HFF-Myc (cell line): Measurements from ENCODE around the gene OR2C3.

Experiments used
- DNase-seq: peaks from one replicate; pipeline ENCODE4 v3.0.0-alpha.2; 2011; ENCODE audit warnings: low read depth; ENCODE audit errors: extremely low read depth
- H3K4me3 ChIP-seq: replicated peaks from 2 replicates; pipeline ENCODE4 v1.5.1; 2011; ENCODE audit warnings: low read depth, mild to moderate bottlenecking, control low read depth, low read length
- TF ChIP-seq, protein P1 (sequence below): IDR thresholded peaks from 2 replicates; pipeline ENCODE4 v1.5.1; 2012; ENCODE audit warnings: mild to moderate bottlenecking, low read depth, low read length, control low read depth; ENCODE audit errors: missing control alignments

The OR2C3 gene

DNA sequence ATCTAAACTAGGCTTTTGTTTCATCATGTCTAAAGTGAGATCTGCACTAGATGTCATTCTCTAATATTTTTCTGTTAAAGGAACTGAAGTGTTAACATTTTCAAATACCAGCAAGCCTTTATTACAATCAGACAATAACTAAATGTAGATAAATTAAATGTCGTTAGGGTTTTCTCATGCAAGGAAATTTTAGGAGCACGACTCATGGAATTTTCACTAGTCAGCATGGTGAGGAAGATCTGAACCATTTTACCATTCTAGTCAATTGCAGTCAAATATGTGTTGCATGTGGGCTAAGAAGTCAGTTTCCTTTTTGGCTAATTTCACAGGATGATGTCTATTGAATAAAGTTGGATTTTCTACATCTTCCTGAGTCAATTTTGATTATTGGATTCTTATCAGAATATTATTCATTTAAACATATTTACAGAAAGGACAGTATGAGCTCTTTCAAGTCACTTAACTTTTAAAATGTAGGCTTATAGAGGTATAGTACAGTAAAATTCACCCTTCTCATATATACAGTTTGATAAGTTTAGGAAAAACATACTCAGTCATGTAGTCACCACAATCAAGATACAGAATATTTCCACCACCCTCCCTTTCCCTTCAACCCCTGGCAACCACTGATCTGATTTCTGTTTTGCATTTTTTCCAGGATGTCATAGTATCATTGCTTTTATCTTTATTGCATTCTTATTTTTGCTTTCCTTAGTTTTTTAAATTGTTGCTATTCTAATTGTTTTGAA is 21.9 kb upstream of the OR2C3 start:
- TF ChIP-seq, protein P1, sequence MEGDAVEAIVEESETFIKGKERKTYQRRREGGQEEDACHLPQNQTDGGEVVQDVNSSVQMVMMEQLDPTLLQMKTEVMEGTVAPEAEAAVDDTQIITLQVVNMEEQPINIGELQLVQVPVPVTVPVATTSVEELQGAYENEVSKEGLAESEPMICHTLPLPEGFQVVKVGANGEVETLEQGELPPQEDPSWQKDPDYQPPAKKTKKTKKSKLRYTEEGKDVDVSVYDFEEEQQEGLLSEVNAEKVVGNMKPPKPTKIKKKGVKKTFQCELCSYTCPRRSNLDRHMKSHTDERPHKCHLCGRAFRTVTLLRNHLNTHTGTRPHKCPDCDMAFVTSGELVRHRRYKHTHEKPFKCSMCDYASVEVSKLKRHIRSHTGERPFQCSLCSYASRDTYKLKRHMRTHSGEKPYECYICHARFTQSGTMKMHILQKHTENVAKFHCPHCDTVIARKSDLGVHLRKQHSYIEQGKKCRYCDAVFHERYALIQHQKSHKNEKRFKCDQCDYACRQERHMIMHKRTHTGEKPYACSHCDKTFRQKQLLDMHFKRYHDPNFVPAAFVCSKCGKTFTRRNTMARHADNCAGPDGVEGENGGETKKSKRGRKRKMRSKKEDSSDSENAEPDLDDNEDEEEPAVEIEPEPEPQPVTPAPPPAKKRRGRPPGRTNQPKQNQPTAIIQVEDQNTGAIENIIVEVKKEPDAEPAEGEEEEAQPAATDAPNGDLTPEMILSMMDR = no peak
- no peak overlapping the region for H3K4me3 ChIP-seq
- DNase-seq = no peak

- DNase-seq = no peak
- TF ChIP-seq, protein P1 = no peak
- no peak overlapping the region for H3K4me3 ChIP-seq
Measured at GRCh38 chr1:247552231-247552630, 16.0 kb upstream of the OR2C3 start.

GRCh38 chr1:247551721-247552120 is 15.5 kb upstream of the OR2C3 start:
- no peak for DNase-seq
- no peak overlapping the region for H3K4me3 ChIP-seq
- TF ChIP-seq, protein P1 = no peak

DNA sequence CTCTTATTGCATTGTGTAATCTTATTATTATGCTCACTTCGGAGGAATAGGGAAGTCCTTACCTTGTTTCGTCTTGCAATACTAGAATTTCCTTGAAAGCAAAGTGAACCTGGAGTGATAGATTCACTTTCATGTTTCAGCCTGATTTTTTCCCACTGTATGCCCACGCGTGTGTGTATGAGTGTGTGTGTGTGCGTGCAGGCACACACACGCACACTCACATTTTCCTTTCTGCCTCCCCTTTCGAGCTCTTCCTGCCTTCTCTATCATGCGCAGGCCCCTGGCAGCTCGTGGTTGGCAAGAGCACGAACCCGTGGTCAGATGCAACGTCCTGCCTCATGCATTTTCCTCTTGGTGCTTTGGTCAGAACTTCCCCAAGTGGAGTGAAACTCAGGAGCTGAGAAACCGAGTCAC is 12.5 kb upstream of the OR2C3 start, which contains the start of gene GCSAML:
Gene GCSAML (plus strand): TSS at position 366 of the 414 bp plus-strand sequence. CDS start 58 bp downstream, outside the sequence.
- H3K4me3 ChIP-seq = no peak within 1 kb of the TSS
- DNase-seq = no peak
- TF ChIP-seq, protein P1 = no peak

GRCh38 chr1:247548092-247548491 is 11.9 kb upstream of the OR2C3 start:
- TF ChIP-seq, protein P1 = no peak
- H3K4me3 ChIP-seq = no peak overlapping the region
- no peak for DNase-seq

DNA sequence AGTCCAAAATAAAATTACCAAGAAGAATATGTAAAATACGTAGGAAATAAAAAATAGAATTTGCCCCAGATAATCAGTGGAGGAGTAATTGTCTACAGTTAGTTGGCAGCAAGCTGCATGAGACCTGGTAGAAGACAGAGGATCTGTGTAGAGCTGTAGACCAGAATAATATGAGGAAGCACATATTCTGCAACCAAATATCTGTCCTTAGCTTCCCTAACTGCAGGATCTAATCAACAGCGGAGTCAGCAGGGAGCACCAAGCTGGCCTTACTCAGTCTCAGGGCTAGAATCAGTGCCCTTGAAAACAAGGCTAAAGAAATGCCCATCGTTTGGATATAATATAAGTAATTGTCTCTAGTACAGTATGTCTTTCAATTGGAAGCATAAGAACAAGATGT is 6.6 kb upstream of the OR2C3 start:
- DNase-seq = no peak
- no peak overlapping the region for H3K4me3 ChIP-seq
- TF ChIP-seq, protein P1 = no peak
